HG03066 (cell line): ENCODE measurements around the gene TSBP1.
"Not testable (repeated sequence)": the region's sequence is repeated elsewhere in the genome, so short reads cannot be mapped to it uniquely, and the experiment has no call there.

Experiments used
- ATAC-seq: cut with Tn5 transposase; IDR thresholded peaks from one replicate; pipeline ENCODE4 v1.9.1; 2021; ENCODE audit warnings: low read depth; ENCODE audit not compliant: unreplicated experiment

TSBP1 gene

GRCh38 chr6:32290886-32291450 is 80.7 kb downstream of the TSBP1 start:
- ATAC-seq, result no peak

GRCh38 chr6:32288426-32288825 is 83.3 kb downstream of the TSBP1 start:
- no peak for ATAC-seq

- not testable (repeated sequence) for ATAC-seq
Observed at GRCh38 chr6:32273801-32274577, 97.7 kb downstream of the TSBP1 start.

GRCh38 chr6:32271429-32271828 is 100.3 kb downstream of the TSBP1 start:
- ATAC-seq, result no peak

GRCh38 chr6:32268459-32268858 is 103.2 kb downstream of the TSBP1 start:
- not testable (repeated sequence) for ATAC-seq

- no peak for ATAC-seq
Observed at GRCh38 chr6:32267035-32267434, 104.7 kb downstream of the TSBP1 start.

- not testable (repeated sequence) for ATAC-seq
Observed at GRCh38 chr6:32257262-32257661, 114.4 kb downstream of the TSBP1 start.

GRCh38 chr6:32255199-32256153 is 116.2 kb downstream of the TSBP1 start:
- ATAC-seq, result no peak

- ATAC-seq, result no peak
Observed at GRCh38 chr6:32254761-32255198, 116.9 kb downstream of the TSBP1 start.

GRCh38 chr6:32252331-32253009 is 119.2 kb downstream of the TSBP1 start:
- no peak for ATAC-seq

GRCh38 chr6:32249262-32249661 is 122.4 kb downstream of the TSBP1 start:
- ATAC-seq, result no peak

- no peak for ATAC-seq
Observed at GRCh38 chr6:32247401-32247800, 124.3 kb downstream of the TSBP1 start.

GRCh38 chr6:32244946-32245398 is 126.7 kb downstream of the TSBP1 start:
- ATAC-seq, result no peak

GRCh38 chr6:32244270-32244669 is 127.4 kb downstream of the TSBP1 start:
- ATAC-seq, result no peak
